A673 (cell line): ENCODE results near the gene HMCN2. TPM values are rescaled to one million over a fixed set of nuclear protein-coding genes. Genes with fewer than 3 reads are reported as not detected.

ENCODE experiments used
- BruUV-seq: library from RNA; stranded (reverse); fragments of 400-500 nt; replicated peaks from 2 replicates; lab custom pipeline; 2021; lab: Mats Ljungman, UMichigan
- CTCF ChIA-PET: fragments of 300-600 bp; sonication (Branson Sonifier 250); formaldehyde crosslinking; loops from one replicate; lab custom pipeline; 2022; ENCODE audit warnings: antibody characterized with exemption; lab: Charles Lee
- POLR2A ChIA-PET: fragments of 300-600 bp; sonication (Branson Sonifier 250); formaldehyde crosslinking; loops from one replicate; lab custom pipeline; 2022; ENCODE audit warnings: antibody characterized with exemption; ENCODE audit not compliant: low non-redundant PET; lab: Charles Lee
- DNase-seq: peaks from one replicate; pipeline ENCODE4 v3.0.0-alpha.2; 2015; ENCODE audit warnings: low spot score
- H3K27ac ChIP-seq: fragments of 200-600 bp; sonication (generic); 2 replicates; pipeline ENCODE4 v1.5.1; 2016; ENCODE audit warnings: mixed run types, low read depth, mild to moderate bottlenecking, mixed read lengths, antibody characterized with exemption, low read length; ENCODE audit not compliant: poor library complexity, severe bottlenecking
- H3K27me3 ChIP-seq: fragments of 200-600 bp; sonication (generic); replicated peaks from 2 replicates; pipeline ENCODE4 v1.6.1; 2017; ENCODE audit warnings: mixed run types, low read depth, mild to moderate bottlenecking, mixed read lengths, antibody characterized with exemption, low read length; ENCODE audit not compliant: insufficient read depth, poor library complexity
- H3K36me3 ChIP-seq: fragments of 200-600 bp; sonication (generic); 2 replicates; pipeline ENCODE4 v1.6.1; 2016; ENCODE audit warnings: mixed run types, mild to moderate bottlenecking, mixed read lengths, antibody characterized with exemption, low read length; ENCODE audit not compliant: insufficient read depth, poor library complexity, severe bottlenecking
- H3K4me1 ChIP-seq: fragments of 200-600 bp; sonication (generic); 2 replicates; pipeline ENCODE4 v1.6.1; 2017; ENCODE audit warnings: mixed run types, mild to moderate bottlenecking, mixed read lengths, antibody characterized with exemption, low read length; ENCODE audit not compliant: insufficient read depth, poor library complexity, severe bottlenecking
- H3K4me3 ChIP-seq: fragments of 200-600 bp; sonication (generic); 2 replicates; pipeline ENCODE4 v1.5.1; 2016; ENCODE audit warnings: low read depth, mixed run types, mild to moderate bottlenecking, mixed read lengths, low read length; ENCODE audit not compliant: poor library complexity, severe bottlenecking
- H3K9me3 ChIP-seq: fragments of 200-600 bp; sonication (generic); 2 replicates; pipeline ENCODE4 v1.6.1; 2016; ENCODE audit warnings: mixed run types, low read depth, mild to moderate bottlenecking, mixed read lengths, antibody characterized with exemption, low read length; ENCODE audit not compliant: poor library complexity, severe bottlenecking
- EZH2 ChIP-seq: fragments of 200-600 bp; sonication (generic); IDR thresholded peaks from 2 replicates; pipeline ENCODE4 v1.6.1; 2017; ENCODE audit warnings: borderline replicate concordance, low read depth, mild to moderate bottlenecking, mixed read lengths, antibody characterized with exemption, low read length; ENCODE audit not compliant: poor library complexity, severe bottlenecking
- intact Hi-C: fragments of 100-400 bp; cut with micrococcal nuclease; formaldehyde crosslinking; loops from one replicate; pipeline ENCODE4 v1.10.0; 2022; ENCODE audit not compliant: unreplicated experiment
- total RNA-seq: library from RNA; stranded (reverse); gene quantifications from 2 replicates; pipeline ENCODE4 v1.2.3, GENCODE V29; 2021
- TF ChIP-seq, protein P1 (sequence below): fragments of 300-800, 200-600 bp; sonication (generic); conservative IDR thresholded peaks from 2 replicates; pipeline ENCODE4 v1.5.1; 2017; ENCODE audit warnings: low read depth, mild to moderate bottlenecking, antibody characterized with exemption, low read length, moderate library complexity, mixed read lengths

The HMCN2 gene
- total RNA-seq, 1 experiment from 2014 or later: 0.28 TPM

DNA sequence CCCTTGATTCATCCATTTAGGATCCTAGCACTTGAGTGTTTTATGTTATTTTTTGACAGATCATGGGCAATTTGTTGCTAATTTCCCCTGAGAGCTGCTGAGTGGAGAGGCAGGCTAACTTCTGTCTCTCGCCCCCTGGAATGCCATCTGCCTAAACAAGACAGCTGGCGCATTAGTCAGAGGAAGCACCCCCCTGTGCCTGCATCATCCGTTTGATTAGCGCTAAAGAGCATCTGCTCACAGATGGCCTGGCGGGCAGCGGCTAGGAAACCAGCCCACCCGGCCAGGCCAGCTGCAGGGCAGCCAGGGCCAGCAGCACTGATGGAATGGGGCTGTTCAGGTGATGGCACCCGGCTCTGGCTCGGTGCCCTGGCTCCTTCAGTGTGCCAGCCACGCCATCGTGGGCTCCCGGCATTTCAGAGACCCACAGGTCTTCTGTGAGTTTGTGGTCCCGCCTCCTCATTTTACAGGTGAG lies 156.3 kb downstream of the HMCN2 start:
- Histone ChIP-seq H3K36me3 (no peaks in the 10 kb centered on the region), H3K9me3 (no peaks in the 10 kb centered on the region), H3K4me1 (peaks cover 27% of the 10 kb centered on the region), H3K27ac (no peak overlapping the region), H3K27me3 (peaks cover 37% of the 10 kb centered on the region), H3K4me3 (no peak overlapping the region)
- ChIA-PET POLR2A (interaction anchor here (0.7 kb wide), 1 partner anchor 150 kb away, joined by 4 read pairs; no protein-coding TSS in a partner anchor), CTCF (no interaction called here)
- DNase-seq: peak; percentile 99
- no TSS peak for BruUV-seq
- no peak for TF ChIP-seq EZH2
- TF ChIP-seq, protein P1, sequence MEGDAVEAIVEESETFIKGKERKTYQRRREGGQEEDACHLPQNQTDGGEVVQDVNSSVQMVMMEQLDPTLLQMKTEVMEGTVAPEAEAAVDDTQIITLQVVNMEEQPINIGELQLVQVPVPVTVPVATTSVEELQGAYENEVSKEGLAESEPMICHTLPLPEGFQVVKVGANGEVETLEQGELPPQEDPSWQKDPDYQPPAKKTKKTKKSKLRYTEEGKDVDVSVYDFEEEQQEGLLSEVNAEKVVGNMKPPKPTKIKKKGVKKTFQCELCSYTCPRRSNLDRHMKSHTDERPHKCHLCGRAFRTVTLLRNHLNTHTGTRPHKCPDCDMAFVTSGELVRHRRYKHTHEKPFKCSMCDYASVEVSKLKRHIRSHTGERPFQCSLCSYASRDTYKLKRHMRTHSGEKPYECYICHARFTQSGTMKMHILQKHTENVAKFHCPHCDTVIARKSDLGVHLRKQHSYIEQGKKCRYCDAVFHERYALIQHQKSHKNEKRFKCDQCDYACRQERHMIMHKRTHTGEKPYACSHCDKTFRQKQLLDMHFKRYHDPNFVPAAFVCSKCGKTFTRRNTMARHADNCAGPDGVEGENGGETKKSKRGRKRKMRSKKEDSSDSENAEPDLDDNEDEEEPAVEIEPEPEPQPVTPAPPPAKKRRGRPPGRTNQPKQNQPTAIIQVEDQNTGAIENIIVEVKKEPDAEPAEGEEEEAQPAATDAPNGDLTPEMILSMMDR: no peak
- intact Hi-C loops: loop anchor here (5.0 kb wide), 1 partner anchor 305 kb away; no protein-coding TSS in a partner anchor

DNA sequence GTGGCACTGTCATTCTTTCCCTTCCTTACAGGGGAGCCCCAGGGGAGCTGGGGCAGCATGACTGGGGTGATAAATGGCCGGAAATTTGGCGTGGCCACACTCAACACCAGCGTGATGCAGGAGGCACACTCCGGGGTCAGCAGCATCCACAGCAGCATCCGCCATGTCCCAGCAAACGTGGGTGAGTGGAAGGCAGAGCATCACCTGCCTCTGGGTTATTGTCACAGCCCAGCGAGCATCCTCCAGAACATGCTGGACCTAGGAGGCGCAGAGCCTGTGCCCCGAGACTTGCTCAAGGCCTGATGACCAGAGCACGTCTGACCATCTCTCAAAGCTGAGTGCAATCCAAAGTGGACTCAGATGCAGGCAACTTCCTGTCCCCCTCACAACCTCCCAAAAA lies 157.0 kb downstream of the HMCN2 start:
- CTCF ChIA-PET: no interaction called here
- TF ChIP-seq, protein P1: no peak
- TF ChIP-seq EZH2: no peak

DNA sequence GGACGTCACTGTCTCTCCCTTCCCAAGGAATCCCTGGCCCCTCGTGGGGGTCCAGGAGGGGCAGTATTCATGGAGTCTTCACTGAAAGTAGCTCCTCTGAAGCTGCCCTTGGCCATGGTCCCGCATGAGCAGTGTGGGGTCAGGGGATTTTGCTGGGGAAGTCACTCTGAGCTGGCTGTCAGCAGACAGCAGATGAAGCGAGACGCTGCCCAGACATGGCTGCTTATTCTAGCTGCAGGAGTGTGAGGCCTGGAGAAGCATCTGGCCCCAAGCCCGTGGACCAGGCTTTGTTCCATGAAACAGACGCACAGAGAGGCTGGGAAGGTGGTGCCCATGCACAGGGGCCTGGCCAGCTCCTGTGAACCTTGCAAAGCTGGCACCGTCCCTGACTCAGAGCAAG lies 157.7 kb downstream of the HMCN2 start:
- no peak for DNase-seq
- TF ChIP-seq, protein P1: no peak
- TF ChIP-seq EZH2: no peak
- Histone ChIP-seq H3K27me3 (peaks cover 30% of the 10 kb centered on the region), H3K27ac (no peak overlapping the region), H3K4me1 (peaks cover 31% of the 10 kb centered on the region), H3K4me3 (no peak overlapping the region), H3K36me3 (no peaks in the 10 kb centered on the region), H3K9me3 (no peaks in the 10 kb centered on the region)
- CTCF ChIA-PET: interaction anchor here (0.6 kb wide), 1 partner anchor 325 kb away, joined by 4 read pairs; no protein-coding TSS in a partner anchor
- BruUV-seq: no TSS peak
- intact Hi-C loops: loop anchor here (5.0 kb wide), 1 partner anchor 306 kb away; no protein-coding TSS in a partner anchor
- POLR2A ChIA-PET: no interaction called here

More for the DNA sequence above, 157.0 kb downstream of the HMCN2 start:
- Histone ChIP-seq H3K4me3 (no peak overlapping the region), H3K36me3 (no peaks in the 10 kb centered on the region), H3K4me1 (peaks cover 31% of the 10 kb centered on the region), H3K9me3 (no peaks in the 10 kb centered on the region), H3K27ac (no peak overlapping the region), H3K27me3 (peaks cover 35% of the 10 kb centered on the region)
- no TSS peak for BruUV-seq
- intact Hi-C loops: loop anchor here (5.0 kb wide), 1 partner anchor 305 kb away; no protein-coding TSS in a partner anchor
- DNase-seq: no peak
- POLR2A ChIA-PET: no interaction called here
